Fibroblast of pulmonary artery (primary cell): ENCODE measurements around the gene ULK1.
A peak's percentile ranks its signal among the peaks of the same experiment; 100 is the strongest.

Source experiments
- DNase-seq: peaks from one replicate; pipeline ENCODE4 v3.0.0-alpha.2; 2010; ENCODE audit warnings: low read depth
- H3K4me3 ChIP-seq: replicated peaks from 2 replicates; pipeline ENCODE4 v1.5.1; 2011; ENCODE audit warnings: low read depth, mild to moderate bottlenecking, control low read depth, low read length, moderate library complexity
- TF ChIP-seq, protein P1 (sequence below): IDR thresholded peaks from 2 replicates; pipeline ENCODE4 v1.5.1; 2011; ENCODE audit warnings: mild to moderate bottlenecking, control low read depth, low read length, inconsistent platforms; ENCODE audit errors: missing control alignments

ULK1 gene

DNA sequence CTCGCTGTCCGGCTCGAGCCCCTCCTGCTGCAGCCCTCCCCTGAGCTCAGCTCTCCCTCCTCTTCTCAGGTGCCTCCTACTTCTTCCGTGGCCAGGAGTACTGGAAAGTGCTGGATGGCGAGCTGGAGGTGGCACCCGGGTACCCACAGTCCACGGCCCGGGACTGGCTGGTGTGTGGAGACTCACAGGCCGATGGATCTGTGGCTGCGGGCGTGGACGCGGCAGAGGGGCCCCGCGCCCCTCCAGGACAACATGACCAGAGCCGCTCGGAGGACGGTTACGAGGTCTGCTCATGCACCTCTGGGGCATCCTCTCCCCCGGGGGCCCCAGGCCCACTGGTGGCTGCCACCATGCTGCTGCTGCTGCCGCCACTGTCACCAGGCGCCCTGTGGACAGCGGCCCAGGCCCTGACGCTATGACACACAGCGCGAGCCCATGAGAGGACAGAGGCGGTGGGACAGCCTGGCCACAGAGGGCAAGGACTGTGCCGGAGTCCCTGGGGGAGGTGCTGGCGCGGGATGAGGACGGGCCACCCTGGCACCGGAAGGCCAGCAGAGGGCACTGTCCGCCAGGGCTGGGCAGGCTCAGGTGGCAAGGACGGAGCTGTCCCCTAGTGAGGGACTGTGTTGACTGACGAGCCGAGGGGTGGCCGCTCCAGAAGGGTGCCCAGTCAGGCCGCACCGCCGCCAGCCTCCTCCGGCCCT lies 43.4 kb upstream of the ULK1 start:
- DNase-seq = no peak
- H3K4me3 ChIP-seq = no peak overlapping the region
- TF ChIP-seq, protein P1, sequence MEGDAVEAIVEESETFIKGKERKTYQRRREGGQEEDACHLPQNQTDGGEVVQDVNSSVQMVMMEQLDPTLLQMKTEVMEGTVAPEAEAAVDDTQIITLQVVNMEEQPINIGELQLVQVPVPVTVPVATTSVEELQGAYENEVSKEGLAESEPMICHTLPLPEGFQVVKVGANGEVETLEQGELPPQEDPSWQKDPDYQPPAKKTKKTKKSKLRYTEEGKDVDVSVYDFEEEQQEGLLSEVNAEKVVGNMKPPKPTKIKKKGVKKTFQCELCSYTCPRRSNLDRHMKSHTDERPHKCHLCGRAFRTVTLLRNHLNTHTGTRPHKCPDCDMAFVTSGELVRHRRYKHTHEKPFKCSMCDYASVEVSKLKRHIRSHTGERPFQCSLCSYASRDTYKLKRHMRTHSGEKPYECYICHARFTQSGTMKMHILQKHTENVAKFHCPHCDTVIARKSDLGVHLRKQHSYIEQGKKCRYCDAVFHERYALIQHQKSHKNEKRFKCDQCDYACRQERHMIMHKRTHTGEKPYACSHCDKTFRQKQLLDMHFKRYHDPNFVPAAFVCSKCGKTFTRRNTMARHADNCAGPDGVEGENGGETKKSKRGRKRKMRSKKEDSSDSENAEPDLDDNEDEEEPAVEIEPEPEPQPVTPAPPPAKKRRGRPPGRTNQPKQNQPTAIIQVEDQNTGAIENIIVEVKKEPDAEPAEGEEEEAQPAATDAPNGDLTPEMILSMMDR = peak; percentile 42

DNA sequence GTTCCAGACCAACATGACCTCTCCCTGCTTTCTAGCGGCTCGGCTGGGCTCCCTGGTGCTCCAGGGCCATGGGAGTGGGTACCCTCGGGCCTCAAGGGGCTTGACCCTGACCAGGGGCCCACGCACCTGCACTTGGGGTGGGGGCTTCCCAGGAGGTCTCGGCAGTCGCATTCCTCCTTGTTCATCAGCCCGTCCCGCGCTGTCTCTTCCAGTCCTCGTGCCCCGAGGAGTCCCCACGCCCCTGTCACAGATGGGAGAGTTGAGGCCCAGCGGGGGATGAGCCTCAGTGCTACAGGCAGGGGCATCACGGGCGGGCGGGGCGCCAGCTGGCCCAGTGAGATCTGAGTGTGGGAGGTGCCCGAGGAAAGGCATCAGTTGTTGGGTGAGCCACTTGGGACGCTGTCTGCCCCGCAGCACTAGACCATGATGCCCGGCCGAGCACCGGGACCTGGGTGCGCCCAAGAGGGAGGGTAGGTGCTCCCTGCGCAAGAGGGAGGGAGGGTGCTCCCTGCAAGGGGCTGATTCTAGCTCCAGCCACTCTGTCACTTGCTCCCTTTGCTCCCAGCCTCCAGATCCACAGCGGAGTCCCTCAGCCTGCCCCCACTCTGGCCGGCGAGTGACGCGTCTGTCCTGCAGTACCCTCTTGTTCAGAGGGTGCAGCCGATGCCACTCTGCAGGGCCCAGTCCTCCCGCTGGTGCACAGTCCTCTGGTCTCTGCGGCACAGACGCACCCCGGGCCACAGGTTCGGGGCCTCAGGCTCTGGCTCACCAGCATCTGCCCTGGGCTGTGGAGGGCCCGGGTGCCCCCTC lies 42.5 kb upstream of the ULK1 start:
- TF ChIP-seq, protein P1 = no peak
- H3K4me3 ChIP-seq = no peak overlapping the region
- no peak for DNase-seq

GRCh38 chr12:131852551-131853299 lies 41.7 kb upstream of the ULK1 start:
- TF ChIP-seq, protein P1 = no peak
- no peak for DNase-seq
- H3K4me3 ChIP-seq = no peak overlapping the region

GRCh38 chr12:131853832-131854797 lies 40.3 kb upstream of the ULK1 start:
- DNase-seq = no peak

GRCh38 chr12:131854861-131855476 lies 39.5 kb upstream of the ULK1 start:
- TF ChIP-seq, protein P1 = no peak
- H3K4me3 ChIP-seq = no peak overlapping the region
- DNase-seq = no peak

More at GRCh38 chr12:131853832-131854797, 40.3 kb upstream of the ULK1 start:
- no peak overlapping the region for H3K4me3 ChIP-seq
- TF ChIP-seq, protein P1 = no peak
